GM19238 (cell line): ENCODE results near the gene INPP5K.

Experiments used
- DNase-seq: peaks from one replicate; pipeline ENCODE4 v3.0.0; 2011; ENCODE audit warnings: low spot score; ENCODE audit not compliant: insufficient read length

The INPP5K gene

DNA sequence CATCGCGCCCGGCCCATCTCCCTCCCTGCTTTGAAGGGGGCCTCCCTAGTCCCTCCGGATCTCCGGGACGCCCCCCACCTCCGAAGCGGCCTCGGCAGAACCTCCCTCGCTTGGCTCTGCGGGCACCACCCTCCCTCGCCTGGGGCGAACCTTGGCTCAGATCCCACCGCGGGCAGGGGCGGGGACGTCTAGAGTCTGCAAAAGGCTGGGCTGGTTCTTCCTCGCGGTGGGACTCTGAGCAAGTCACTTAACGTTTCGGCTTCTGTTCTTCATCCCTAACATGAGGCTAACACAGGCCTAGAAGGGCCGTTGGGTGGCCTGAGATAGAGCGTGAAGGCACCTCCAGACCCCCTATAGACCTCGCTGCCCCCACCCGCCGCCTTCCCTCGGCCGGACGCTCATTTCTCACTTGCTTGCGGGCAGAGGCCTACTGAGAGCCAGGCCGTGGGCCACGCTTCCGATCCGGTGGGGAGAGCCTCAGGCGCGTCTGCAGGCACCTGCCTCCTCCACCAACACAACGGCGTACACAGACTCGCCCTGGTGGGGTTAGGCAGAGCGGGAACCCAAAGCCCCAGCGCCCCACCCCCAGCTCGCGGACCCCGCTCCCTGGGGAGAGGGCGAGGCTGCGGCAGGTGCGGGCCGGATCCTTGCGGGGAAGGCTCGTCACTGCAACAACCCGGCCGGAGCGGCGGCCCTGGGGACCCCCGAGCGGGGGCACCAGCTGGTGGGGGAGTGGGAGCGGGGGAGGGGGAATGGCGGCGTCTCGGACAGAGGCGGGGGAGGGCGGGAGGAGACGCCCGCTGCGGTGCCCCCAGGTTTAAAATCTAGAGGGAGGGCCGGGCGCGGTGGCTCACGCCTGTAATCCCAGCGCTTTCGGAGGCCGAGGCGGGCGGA, 29.4 kb downstream of the INPP5K start:
- DNase-seq = peak; percentile 79

DNA sequence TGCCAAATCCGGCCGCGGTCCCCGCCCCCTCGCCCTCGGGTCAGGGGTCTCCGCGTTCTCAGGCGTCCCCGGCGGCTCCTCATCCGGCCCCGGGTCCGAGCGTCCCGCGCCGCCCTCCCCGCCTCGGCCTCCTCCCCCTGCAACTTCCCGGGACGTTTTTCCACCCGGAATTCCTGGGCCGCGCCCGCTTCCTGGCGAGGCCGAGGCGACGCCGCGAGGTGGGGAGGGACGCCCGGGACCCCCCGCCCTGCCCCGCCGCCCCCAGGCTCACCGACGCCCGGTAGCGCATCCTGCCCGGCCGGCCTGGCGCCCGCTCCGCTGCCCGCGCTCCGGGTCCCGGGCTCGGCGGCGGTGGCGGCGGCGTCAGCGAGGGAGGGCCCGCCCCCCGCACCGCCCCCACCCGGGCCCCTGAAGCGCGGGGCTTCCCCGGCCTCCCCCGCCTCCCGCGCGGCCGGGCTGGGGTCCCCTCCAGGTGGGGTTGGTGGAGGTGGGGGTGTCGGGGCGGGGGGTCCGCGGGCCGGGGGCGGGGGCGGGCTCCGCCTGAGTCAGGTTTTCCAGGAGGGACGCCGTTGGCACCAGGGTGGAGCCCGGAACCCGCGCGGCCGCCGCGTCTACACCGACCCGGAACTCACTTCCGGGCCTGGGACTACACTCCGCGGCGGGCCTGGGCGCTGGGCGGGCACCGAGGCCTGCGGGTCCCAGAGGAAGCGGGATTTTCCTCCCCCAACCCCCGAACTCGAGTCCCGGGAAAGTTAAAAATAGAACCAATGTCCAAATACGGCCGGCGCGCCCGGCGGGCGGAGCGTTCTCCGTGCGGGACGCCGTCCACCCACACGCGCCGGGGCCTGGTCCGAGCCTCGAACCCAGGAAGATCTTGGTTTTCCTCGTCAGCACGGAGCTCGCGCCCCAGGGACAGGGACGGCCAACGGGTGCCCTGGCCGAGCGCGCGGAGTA, 30.7 kb downstream of the INPP5K start:
- DNase-seq = peak; percentile 83

DNA sequence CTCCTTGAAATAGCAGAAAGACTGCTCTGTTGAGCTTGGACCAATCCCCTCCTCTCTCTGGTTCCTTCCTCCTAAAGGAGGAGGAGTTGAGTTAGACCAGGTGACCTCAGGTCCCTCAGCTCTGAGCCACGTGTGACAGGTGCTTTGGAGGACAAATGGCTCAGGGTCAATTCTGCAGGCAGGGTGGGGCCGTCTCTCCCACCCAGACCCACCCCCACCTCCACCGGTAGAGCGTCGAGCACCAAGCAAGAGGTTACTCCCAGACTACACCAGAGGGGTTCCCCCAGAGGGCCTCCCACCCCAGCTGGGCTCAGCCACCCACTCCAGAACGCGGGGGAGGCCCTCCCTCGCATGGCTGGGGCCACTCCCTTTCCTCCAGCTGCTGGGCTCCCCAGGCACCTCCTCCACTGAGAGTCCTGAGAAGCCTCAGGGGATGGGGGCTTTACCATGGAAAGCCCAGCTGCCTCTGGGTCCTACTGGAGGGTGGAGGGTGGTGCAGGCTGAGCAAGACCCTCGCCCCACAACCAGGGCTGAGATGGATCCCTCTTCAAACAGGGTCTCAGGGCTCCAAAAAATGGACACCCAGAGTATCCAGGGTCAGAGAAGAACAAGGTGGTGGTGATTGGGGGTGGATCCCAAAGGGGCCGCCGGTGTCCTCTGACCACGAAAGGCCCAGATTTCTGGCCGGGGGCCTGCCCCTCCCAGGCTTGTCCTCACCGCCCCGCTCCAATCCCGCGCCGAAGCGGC, 31.6 kb downstream of the INPP5K start:
- peak; percentile 90 for DNase-seq

DNA sequence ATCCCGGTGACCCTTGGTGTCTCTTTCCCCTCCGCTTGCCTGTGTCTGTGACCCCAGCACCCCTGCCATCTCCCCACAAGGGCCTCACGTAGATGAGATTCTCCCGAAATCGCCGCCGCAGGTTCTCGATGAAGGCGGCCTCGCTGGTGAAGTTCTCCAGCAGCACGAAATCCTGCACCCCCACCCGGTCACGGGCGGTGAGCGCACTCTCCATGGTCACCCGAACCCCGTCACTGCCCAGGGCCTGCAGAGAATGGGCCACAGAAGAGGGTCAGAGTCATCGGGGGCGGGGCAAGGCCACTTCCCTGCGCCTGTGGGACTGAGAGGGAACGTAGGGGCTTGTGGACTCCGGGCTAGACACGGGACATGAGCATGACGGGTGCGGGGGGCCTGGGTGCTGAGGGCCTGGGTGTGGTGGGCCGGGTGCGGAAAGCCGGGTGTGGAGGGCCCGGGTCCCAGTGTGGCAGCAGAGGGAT, 32.3 kb downstream of the INPP5K start:
- no peak for DNase-seq

DNA sequence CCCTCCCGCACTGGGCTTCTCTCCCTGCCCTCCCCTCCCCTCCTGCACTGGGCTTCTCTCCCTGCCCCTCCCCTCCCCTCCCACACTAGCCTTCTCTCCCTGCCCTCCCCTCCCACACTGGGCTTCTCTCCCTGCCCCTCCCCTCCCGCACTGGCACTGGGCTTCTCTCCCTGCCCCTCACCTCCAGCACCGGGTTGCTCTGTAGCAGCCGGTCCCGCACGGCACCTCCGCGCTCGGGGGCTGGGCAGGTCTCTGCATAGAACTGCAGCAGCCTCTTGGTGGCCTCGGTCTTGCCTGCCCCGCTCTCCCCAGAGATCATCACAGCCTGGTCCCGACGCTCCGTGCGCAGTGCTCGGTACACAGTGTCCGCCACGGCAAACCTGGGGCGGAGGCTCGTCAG, 33.7 kb downstream of the INPP5K start:
- no peak for DNase-seq

DNA sequence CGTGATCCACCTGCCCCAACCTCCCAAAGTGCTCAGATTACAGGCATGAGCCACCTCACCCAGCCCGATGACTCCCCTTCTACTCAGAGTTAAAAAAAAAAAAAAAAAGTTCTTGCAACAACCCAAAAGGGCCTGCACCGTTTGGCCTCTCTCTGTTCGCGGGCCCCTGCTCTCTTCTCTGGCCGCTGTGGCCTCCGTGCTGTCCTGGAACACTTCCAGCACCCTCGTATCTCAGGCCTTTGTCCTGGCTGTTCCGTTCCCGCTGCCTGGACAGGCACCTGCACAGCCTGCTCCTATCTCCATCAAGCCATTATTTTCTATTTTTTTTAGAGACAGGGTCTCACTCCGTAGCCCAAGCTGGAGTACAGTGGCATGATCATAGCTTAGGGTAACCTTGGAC, 34.7 kb downstream of the INPP5K start:
- DNase-seq = no peak

DNA sequence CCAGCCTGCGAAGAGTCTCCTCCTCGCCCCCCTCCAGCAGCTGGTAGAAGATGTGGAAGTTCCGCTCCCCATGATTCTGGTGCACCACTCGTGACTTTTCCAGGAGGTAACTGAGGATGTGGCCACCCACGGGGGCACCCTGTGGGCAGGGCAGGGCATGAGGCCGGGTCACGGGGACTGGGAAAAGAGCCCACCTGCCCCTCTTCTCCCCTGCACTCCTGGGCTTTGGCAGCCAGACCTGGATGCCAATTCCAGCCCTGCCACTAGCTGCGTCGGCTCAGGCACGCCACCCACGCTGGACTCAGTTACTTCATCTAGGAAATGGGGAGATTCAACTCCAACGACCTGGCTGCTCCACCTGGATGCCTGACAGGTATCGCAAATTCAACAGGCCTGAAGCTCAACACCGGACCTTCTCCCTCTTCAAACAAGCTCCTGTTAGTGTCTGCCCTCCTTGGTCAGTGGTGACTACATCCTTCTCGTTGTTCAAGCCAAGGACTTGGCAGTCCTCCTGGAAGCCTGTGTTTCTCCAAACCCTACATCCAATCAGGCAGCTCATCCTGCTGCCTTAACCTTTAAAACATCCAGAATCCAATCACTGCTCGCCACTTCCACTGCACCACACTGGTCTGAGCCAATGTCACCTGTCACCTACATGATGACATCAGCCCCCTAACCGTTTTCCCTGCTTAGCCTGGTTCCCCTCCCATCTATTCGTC, 35.5 kb downstream of the INPP5K start:
- DNase-seq = no peak

DNA sequence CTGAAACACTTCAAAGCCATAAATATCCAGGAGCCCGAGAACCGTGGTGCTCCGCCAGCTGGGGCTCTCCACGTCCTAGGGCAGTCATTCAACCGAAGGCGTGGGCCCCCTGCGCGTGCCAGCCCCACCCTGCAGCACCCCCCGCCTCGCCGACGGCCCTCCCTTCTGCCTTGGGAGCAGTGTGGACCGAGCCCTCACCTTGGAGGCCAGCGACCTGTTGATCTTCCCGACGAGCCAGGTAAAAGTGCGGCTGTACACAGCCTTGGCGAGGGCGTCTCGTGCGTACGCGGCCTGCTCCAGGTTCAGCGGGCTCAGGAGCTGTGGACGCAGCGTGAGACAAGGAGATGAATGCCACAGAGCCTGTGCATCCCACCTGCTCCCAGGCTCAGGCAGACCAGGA, 38.0 kb downstream of the INPP5K start:
- no peak for DNase-seq

DNA sequence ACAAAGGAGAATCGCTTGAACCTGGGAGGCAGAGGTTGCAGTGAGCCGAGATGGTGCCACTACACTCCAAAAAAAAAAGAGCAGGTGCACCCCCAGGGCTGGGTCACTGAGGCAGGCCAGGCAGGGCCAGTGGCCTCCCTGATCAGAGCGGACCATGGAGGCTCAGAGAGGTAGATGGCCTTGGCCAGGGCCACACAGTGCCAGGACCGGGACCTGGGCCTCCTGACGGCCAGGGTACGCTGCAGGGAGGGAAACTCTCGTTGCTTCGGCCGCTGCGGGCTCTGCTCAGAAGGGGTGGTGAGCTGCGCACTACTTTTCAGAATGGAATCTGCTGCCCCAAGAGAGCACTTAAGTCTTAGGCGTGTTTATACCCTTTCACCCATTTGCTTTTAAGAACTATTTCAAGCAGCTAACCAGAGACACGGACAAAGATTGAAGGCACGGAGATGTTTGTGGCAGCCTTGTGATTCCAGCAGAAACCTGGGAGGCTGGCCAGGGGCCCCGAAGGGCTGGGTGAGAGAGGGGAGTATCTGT, 41.0 kb downstream of the INPP5K start:
- no peak for DNase-seq

DNA sequence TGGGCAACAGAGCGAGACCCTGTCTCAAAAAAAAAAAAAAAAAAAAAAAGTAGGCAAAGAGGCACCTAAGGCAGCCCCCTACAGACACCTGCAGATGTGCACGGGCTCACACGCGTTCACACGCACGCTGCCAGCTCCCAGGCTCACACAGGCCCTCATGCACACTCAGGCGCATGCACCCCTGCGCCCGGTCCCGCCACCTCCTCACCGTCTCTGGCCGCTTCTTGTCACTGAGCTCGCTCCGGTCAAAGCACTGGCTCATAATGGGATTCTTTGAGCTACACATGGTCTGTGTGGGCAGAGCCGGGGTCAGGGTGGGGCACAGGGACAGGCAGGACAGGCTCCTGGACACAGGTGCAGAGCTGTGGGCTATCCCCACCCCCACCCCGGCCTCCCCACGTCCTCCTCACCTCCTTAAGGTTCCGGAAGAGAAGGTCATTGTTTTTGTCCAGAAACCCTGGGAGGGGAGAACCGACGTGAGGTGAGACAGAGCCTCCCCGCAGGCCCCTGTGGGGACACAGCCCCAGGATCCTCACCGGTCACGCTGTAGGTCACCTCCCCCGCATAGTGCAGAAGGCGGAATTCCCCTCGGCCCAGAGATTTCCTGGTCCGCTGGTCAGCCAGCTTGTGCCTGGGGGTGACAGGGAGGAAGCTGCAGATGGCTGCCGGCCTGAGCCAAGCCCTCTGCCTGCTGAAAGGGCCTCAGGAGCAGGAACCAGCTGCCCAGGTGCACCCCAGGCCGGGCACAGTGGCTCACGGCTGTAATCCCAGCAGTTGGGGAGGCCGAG, 41.8 kb downstream of the INPP5K start:
- DNase-seq = peak; percentile 85

DNA sequence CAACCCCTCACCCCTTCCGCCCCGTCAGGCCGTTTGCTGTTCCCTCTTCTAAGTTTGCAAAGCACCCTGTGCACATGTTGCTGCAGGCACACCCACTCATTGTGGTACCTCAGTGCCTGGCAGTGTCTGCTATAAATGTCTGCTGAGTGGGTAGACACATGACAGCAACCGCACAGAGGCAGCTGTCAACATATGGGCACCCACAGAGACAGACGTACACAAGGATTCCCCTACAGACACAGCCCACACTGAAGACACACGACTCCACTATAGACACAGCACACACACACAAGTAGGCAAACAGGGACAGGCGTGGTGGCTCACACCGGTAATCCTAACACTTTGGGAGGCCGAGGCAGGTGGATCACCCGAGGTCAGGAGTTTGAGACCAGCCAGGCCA, 42.6 kb downstream of the INPP5K start:
- no peak for DNase-seq

DNA sequence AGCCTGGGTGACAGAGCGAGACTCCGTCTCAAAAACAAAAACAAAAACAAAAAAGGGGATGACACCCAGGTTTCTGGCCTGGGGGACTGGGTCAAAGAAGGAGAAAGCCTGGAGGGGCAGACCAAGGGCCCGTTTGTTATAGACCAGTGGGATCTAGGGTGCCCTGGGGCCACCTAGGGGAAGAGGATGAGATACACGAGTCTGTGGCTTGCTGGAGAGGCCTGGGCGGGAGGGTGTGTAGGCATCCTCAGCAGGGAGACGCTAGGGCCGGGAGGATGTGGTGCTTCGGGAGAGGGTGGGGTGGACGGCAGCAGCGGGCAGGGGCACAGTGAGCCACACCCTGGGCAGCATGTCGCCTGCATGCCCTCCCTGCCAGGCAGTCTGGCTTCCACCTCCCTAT, 43.2 kb downstream of the INPP5K start:
- DNase-seq = no peak

DNA sequence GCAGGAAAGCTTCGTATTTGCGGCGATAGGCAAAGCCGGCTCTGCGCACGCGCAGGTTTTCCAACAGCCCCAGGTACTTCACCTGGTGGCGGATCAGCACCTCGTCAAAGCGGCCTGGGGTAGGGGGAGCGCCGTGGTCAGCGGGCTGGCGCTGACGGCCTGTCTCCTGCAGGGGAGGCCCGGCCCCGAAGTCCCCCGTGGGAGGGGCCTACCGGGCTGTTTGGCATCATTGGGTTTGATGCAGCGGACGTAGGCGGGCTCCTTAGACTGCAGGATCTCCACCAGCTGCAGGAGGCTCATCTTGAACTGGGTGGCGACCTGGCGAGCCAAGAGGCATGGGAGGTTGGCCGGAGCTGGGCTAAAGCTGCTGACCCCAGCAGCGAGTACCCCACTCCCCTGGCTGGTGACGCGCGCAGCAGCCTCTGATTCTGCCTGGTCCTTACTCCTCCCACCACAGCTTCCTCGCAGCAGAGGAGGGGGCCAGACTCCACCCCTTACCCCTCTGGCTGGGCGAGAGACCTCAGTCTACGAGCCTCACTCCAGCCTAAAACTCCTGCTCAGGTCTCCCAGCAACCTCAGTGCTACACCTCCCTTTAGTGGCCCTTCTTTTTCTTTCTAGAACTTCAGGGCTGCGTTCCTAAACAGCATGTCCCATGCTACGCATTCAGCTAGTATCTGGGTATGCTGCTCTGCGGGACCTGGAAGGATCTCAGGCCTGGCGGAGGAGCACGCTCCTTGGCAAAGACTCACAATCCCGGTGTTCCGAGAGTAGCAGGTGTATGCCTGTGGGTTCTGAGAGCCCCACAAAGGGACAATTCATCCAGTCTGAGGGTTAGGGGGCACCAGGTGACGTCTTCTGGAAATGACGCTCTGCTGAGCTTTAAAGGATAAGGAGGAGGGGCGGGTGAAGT, 44.2 kb downstream of the INPP5K start:
- no peak for DNase-seq

DNA sequence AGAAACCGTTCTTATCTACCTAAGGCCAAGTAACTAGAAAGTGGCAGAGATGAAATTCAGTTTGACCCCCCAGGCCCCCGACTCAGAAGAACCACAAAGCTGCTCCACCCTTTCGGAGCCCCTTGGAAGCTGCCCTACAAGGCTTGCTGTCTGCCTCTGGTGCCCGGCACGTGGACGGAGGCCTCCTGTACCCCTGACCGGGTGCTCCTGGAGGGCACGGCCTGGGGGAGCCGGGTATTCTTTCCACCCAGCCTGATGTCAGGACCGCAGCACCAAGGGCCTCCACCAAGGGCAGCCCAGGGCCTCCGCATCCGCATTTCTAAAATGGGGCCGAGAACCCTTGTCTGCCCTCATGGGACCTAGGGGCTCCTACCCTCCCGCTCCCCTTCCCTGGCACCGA, 44.9 kb downstream of the INPP5K start:
- no peak for DNase-seq

DNA sequence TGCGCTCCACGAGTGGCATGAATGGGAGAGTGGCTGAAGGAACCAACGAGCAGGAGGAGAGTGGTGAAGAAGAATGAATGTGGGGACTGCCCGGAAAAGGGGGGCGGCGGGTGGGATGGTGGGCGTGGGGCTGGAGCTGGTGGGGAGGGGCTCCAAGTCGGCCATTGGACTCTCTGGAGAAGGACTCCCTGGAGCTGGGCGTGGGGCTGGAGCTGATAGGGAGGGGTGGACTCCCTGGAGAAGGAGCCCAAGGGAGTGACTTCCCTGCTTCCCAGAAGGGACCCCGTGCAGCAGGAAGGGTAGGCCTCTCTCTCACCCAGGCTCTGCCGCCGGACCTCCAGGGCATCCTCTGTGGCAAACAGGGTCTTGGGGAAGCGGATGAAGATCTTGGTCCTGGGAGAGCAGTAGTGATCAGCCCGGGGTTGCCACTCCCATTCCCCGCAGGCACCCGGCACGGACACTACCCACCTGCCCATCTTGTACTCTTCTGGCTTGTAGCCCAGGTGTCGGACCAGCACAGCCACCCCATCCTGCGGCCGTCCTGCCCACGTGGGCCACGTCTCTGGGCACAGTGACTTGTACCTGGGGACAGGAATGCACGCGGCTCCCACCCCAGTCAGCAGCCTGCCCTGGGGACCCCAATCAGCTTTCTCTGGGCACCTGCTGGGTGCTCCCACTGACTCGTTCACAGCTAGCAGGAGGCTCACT, 45.5 kb downstream of the INPP5K start:
- DNase-seq = no peak

DNA sequence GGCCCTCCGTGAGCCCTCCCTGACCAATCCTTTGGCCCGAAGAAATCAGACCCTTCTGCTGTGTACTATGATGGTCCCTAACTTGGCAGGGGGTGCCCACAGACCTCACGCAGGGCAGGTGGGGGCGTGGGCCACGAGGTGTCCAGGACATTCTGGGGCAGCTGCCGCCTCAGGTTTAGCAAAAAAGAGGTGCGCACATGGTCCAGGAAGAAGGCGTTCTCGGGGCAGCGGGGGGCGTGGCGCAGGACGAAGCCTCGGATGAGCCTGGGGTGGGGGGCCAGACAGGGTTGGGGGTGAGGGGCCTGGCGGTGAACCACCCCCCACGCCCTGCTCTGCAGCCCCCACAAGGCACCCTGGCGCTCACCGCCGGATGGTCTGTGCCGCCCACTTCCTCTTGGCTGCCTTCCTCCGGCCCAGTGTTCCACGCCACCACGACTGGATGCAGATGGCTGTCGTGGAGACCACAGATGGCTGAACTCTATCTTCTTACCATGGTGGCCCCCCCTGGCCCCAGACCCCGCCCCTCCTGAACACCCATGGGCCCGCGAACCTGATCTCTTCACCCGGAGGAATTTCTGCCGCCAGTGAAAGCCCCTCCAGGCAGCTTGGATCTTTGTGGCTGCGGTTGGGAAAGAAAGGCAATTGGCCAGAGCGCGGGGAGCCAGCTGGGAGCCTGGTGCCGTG, 46.2 kb downstream of the INPP5K start:
- no peak for DNase-seq

DNA sequence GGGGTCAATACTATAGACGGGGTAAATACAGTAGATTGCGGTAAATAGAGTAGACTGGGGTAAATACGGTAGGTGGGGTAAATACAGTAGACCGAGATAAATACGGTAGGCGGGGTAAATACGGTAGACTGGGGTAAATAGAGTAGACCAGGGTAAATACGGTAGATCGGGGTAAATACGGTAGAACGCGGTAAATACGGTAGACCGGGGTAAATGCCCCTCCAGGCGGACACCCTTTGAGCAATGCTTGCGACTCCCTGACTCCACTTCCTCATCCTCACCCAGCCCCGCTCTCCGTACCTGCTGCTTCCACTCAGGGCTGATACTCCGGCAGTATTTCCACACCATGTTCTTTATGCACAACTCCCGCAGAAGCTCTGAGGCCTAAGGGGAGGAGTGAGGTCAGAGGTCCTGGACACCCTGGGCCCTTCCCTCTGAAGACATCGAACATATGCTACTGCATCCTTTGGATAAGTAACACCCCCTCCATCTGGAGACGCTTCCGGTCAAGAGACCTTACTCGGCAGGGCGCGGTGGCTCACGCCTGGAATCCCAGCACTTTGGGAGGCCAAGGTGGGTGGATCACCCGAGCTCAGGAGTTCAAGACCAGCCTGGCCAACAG, 47.1 kb downstream of the INPP5K start:
- no peak for DNase-seq
